ENCODE measurements around the gene INO80E. TPM values are rescaled to one million over a fixed set of nuclear protein-coding genes. Genes with fewer than 3 reads are reported as not detected.
A peak's percentile ranks its signal among the peaks of the same experiment; 100 is the strongest.

INO80E gene
- total and polyA plus RNA-seq, 2 of the 8 experiments (the other 6 are each of a cell fraction or from before 2014, with no cell fraction given): 43.0 to 91.2 TPM

- Histone ChIP-seq H3K23ac (ENCODE audit: insufficient read length) (no peak overlapping the region), H2BK120ac (replicated peaks; ENCODE audit: low read depth, low read length) (no peak overlapping the region), H3K9ac (replicated peaks in 1 of 4; ENCODE audit: extremely low read depth in 1 of 4, low read depth in 3 of 4, low read length in 3 of 4) (no peak overlapping the region; a peak in 1 of 7 replicates), H4K91ac (replicated peaks; ENCODE audit: insufficient read length, low read length) (no peak overlapping the region), H3K27ac (ENCODE audit: low read depth, low read length) (no peak overlapping the region), H3K4me1 (replicated peaks in 1 of 4; ENCODE audit: control insufficient read depth in 3 of 4, insufficient read depth in 4 of 4, low read length in 3 of 4) (peaks cover 0 to 8% (median 3%) of the 10 kb centered on the region in 4 experiments; a peak in 4 of 7 replicates), H2BK20ac (ENCODE audit: low read length) (no peak overlapping the region), H2AFZ (ENCODE audit: low read length) (no peak overlapping the region), H3K4me2 (ENCODE audit: insufficient read depth in 1 of 2, low read depth in 2 of 2, low read length in 2 of 2) (peak overlapping the region in 1 of 2 experiments; percentile 78; a peak in 2 of 4 replicates), H2BK5ac (ENCODE audit: low read depth, low read length) (no peak overlapping the region), H3K4me3 (ENCODE audit: extremely low read depth in 1 of 4, insufficient read depth in 2 of 4, low read depth in 3 of 4, low read length in 4 of 4) (peak overlapping the region; percentile 75 to 91 (median 80); a peak in 5 of 8 replicates), H3K23me2 (ENCODE audit: low read depth, low read length) (peaks cover 9% of the 10 kb centered on the region; the same call in 1 of the 2 replicates), H3K56ac (replicated peaks; ENCODE audit: insufficient read length, low read depth, low read length) (no peak overlapping the region), H3K9me3 (ENCODE audit: insufficient read depth in 2 of 2, low read depth in 1 of 2, low read length in 1 of 2) (no peaks in the 10 kb centered on the region), H3K14ac (ENCODE audit: insufficient read length) (no peak overlapping the region), H3K27me3 (replicated peaks in 1 of 4; ENCODE audit: control insufficient read depth in 3 of 4, extremely low read depth in 1 of 4, insufficient read depth in 3 of 4, low read length in 3 of 4) (no peaks in the 10 kb centered on the region), H4K20me1 (replicated peaks in 1 of 2; ENCODE audit: control insufficient read depth in 1 of 2, insufficient read depth in 2 of 2, low read length in 2 of 2) (no peaks in the 10 kb centered on the region), H2BK12ac (ENCODE audit: low read depth, low read length) (no peak overlapping the region), H3K79me1 (ENCODE audit: low read depth, low read length) (peaks cover 3% of the 10 kb centered on the region; the same call in 1 of the 2 replicates), H2AK5ac (ENCODE audit: low read depth, low read length) (peak overlapping the region; percentile 44; the same call in 1 of the 2 replicates), H4K8ac (ENCODE audit: extremely low read depth, insufficient read depth, low read length) (no peak overlapping the region), H3K79me2 (ENCODE audit: control insufficient read depth in 1 of 2, insufficient read depth in 2 of 2, low read length in 2 of 2) (peaks cover 0 to 7% of the 10 kb centered on the region in 2 experiments; a peak in 1 of 4 replicates), H3K18ac (ENCODE audit: extremely low read depth, low read length) (no peak overlapping the region), H4K5ac (ENCODE audit: insufficient read length, low read depth, low read length) (no peak overlapping the region), H3K4ac (replicated peaks; ENCODE audit: insufficient read length, low read depth, low read length) (no peak overlapping the region), H3K36me3 (ENCODE audit: control insufficient read depth in 2 of 4, insufficient read depth in 4 of 4, low read length in 3 of 4) (peaks cover 0 to 22% (median 3%) of the 10 kb centered on the region in 4 experiments; a peak in 6 of 8 replicates), H2BK15ac (ENCODE audit: low read length) (no peak overlapping the region)
- no peak for TF ChIP-seq EGR1 (IDR thresholded peaks at IDR 0.05; ENCODE audit: borderline replicate concordance, low read depth, low read length)
- no peak for TF ChIP-seq E2F6 (IDR thresholded peaks at IDR 0.05)
- no peak for TF ChIP-seq ASH2L (IDR thresholded peaks at IDR 0.05; ENCODE audit: low read length)
- TF ChIP-seq TBP (IDR thresholded peaks at IDR 0.05; ENCODE audit: low read depth, low read length): no peak
- 83% methylated on average over 8 of the region's 9 CpGs; no CpG with 5 or more reads in 1 of the 2 experiments for WGBS, 2 experiments (ENCODE audit: extremely low coverage in 1 of 2, insufficient coverage in 1 of 2, insufficient read length in 1 of 2, insufficient replicate concordance in 2 of 2, low coverage in 1 of 2, low lambda C conversion rate in 2 of 2, missing lambda C conversion rate in 1 of 2)
- FAIRE-seq (no peak), DNase-seq (ENCODE audit: low read depth in 1 of 2, low spot score in 2 of 2) (no peak)
- CTCF ChIA-PET (ENCODE audit: partially characterized antibody): interaction anchor here (0.9 to 2.5 kb wide), 5 partner anchors 10 to 37 kb away, joined by 3 to 9 read pairs (median 3); partner anchors contain the start of genes C16orf92 and TLCD3B
- POLR2A ChIA-PET (ENCODE audit: partially characterized antibody): interaction anchor here (0.7 to 5.5 kb wide), 15 partner anchors 11 to 204 kb away, joined by 3 to 34 read pairs (median 4); partner anchors contain the start of genes ASPHD1, C16orf92, CDIPT and DOC2A
Measured at GRCh38 chr16:29993903-29994599, 2.0 kb upstream of the INO80E start.
